ENCODE results near the gene AFF1.

Gene AFF1

DNA sequence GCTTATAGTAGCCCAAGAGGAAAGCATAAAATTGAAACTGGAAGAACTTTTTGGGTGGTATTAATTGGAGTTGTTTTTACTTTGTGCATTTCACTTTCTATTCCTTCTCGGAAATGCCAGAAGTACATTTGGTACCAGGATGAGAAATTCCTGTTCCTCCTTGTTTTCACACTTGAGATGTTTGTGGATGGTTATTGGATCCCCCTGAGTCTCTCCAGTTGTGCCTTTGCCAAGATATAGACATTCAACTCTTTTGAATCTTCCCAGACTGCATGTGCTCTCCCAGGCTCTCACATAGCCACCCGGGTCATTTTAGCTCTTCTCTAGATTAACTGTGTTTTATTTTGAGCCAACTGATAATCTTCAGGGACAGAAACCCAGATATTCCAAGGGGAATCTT, 120.5 kb downstream of the AFF1 start:
- TF ChIP-seq, protein P1, sequence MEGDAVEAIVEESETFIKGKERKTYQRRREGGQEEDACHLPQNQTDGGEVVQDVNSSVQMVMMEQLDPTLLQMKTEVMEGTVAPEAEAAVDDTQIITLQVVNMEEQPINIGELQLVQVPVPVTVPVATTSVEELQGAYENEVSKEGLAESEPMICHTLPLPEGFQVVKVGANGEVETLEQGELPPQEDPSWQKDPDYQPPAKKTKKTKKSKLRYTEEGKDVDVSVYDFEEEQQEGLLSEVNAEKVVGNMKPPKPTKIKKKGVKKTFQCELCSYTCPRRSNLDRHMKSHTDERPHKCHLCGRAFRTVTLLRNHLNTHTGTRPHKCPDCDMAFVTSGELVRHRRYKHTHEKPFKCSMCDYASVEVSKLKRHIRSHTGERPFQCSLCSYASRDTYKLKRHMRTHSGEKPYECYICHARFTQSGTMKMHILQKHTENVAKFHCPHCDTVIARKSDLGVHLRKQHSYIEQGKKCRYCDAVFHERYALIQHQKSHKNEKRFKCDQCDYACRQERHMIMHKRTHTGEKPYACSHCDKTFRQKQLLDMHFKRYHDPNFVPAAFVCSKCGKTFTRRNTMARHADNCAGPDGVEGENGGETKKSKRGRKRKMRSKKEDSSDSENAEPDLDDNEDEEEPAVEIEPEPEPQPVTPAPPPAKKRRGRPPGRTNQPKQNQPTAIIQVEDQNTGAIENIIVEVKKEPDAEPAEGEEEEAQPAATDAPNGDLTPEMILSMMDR (IDR thresholded peaks at IDR 0.05; ENCODE audit: control extremely low read depth, extremely low read depth, low read depth, missing control alignments), result no peak
- CTCF ChIA-PET, result interaction anchor here (1.2 to 5.3 kb wide), 5 partner anchors 12 to 131 kb away, joined by 3 to 25 read pairs (median 5); no protein-coding TSS in a partner anchor
- DNase-seq (ENCODE audit: extremely low spot score), result no peak
- POLR2A ChIA-PET, result interaction anchor here (0.6 kb wide), 1 partner anchor 110 kb away, joined by 4 read pairs; no protein-coding TSS in a partner anchor

DNA sequence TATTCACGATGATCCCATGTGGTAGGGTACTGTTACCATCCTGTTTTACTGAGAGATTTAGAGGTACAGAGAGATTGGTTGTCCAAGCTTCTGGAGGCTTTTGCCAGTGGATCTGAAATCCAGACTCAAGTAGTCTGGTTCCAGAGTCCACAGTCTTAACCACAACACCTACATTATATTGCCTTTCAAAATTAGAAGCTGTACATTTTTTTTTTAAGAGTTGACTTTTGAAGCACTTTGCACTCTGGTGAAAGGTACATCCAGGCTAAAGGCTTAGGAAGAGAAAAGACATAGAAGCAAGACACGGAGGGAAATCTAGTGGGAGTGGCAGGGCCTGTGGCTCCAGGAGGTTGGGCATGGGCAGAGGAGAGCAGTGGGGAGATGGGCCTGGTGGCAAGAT, 122.1 kb downstream of the AFF1 start:
- ChIA-PET POLR2A (no interaction called here), CTCF (interaction anchor here (0.7 to 5.3 kb wide), 6 partner anchors 12 to 137 kb away, joined by 3 to 25 read pairs (median 4); no protein-coding TSS in a partner anchor)
- TF ChIP-seq, protein P1 (IDR thresholded peaks at IDR 0.05; ENCODE audit: control extremely low read depth, extremely low read depth, low read depth, missing control alignments), result no peak
- DNase-seq (ENCODE audit: extremely low spot score), result no peak

DNA sequence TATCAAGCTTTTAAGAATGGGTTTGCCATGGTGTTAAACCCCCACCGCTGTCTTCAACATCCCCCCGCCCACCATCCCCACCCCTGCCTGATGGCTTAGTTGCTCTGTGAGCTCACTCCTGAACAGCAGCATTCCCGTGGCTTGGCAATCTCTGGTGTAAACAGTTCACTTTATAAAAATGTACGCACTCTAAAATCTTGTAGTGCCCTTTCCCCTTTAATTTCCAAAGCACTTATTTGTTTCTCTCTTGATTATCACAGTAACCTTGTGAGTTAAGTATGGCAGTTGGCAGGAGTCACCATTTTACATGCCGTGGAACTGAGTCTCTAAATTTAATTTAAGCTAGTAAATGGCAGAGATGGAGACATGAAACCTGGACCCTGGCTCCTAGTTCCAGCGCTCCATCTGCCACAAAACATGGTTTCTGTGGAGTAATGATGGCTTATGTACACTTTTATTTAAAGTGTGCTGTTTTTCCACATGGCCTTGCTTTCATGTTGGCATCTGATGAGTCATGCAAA, 123.1 kb downstream of the AFF1 start:
- ChIA-PET CTCF (interaction anchor here (0.9 to 5.3 kb wide), 3 partner anchors 9 to 35 kb away, joined by 3 to 25 read pairs (median 3); no protein-coding TSS in a partner anchor), POLR2A (no interaction called here)
- TF ChIP-seq, protein P1 (IDR thresholded peaks at IDR 0.05; ENCODE audit: control extremely low read depth, extremely low read depth, low read depth, missing control alignments), result no peak
- DNase-seq (ENCODE audit: extremely low spot score), result no peak

DNA sequence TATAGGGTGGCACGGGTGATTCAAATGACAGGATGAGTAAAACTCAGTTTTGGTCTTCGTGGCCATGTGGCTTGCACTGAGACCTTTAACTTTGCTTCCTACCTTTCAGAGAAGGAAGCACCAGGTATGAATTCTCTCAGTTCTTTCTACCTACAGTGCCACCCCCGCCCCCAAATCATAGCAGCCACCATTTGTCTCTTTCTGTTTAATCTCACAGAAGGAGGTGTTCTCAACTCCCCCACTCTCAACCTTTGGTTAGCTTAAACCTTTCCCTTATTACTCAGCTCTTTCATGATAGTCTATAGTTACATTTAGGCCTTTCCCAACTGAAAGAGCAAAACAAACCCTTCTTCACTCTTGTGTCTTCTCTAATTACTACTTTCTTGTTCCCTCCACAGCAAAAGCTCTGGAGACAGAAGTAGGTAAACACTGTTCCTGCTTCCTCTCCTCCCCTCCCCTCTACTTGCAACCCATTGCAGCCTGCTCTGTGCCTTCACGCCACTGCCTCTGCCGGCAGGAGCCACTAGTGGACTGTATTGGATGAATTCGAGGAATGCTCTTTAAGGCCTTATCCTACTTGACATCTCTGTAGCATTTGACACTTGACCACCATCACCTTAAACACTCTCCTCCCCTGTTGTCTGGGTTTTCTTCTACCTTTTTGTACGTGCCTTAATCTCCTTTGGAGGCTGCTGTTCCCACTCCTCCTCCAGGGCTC, 123.7 kb downstream of the AFF1 start:
- TF ChIP-seq, protein P1 (IDR thresholded peaks at IDR 0.05; ENCODE audit: control extremely low read depth, extremely low read depth, low read depth, missing control alignments), result no peak
- ChIA-PET POLR2A (no interaction called here), CTCF (interaction anchor here (0.9 to 5.3 kb wide), 2 partner anchors 8 to 35 kb away, joined by 3 to 25 read pairs; no protein-coding TSS in a partner anchor)
- DNase-seq (ENCODE audit: extremely low spot score), result no peak

DNA sequence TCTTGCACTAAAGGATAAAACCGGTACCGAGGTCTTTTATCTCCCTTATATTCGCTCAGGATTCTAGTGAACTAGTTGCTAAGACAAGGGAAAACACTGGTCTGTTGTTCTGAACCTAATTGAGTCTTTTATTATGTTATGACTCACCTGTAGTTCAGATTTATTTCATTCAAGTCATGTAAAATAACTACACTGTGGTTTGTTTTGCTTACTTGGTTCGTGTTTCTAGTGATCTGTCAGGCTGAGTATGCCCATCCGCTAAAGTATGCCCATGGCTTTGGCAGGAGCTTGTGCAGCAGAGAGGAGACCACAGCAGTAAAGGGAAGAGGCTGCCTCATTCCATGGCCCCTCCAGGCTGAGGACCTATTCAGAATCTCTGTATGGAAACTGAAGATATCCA, 126.1 kb downstream of the AFF1 start:
- ChIA-PET POLR2A (no interaction called here), CTCF (no interaction called here)
- TF ChIP-seq, protein P1 (IDR thresholded peaks at IDR 0.05; ENCODE audit: control extremely low read depth, extremely low read depth, low read depth, missing control alignments), result no peak
- DNase-seq (ENCODE audit: extremely low spot score), result no peak

DNA sequence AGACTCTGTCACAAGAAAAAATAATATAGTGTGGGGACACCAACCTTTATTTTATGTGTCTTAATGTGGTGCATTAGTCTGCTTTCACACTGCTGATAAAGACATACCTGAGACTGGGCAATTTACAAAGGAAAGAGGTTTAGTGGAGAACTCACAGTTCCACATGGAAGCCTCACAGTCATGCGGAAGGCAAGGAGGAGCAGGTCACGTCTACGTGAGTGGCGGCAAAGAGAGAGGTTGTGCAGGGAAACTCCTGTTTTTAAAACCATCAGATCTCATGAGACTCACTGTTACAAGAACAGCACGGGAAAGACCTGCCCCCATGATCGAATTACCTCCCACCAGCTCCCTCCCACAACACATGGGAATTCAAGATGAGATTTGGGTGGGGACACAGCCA, 130.2 kb downstream of the AFF1 start:
- TF ChIP-seq, protein P1 (IDR thresholded peaks at IDR 0.05; ENCODE audit: control extremely low read depth, extremely low read depth, low read depth, missing control alignments), result no peak
- CTCF ChIA-PET, result interaction anchor here (1.9 kb wide), 1 partner anchor 143 kb away, joined by 4 read pairs; no protein-coding TSS in a partner anchor
- POLR2A ChIA-PET, result no interaction called here
- DNase-seq (ENCODE audit: extremely low spot score), result no peak

Measured in GM10248 (cell line).